Gastrocnemius medialis (tissue), 4 donors: ENCODE data around the gene ZPR1.

Experiments used
- CTCF ChIP-seq, 5 experiments: fragments of 450-650 bp in 3 of 5; fragments of 200-600 bp in 2 of 5; sonication (generic) in 2 of 5; IDR thresholded peaks in 4 of 5; conservative IDR thresholded peaks in 1 of 5; 1 replicate in 4 of 5; 2 replicates in 1 of 5; pipeline ENCODE4 v1.5.1; 2016 to 2019; ENCODE audit warnings: antibody characterized with exemption in 5 of 5, mild to moderate bottlenecking in 3 of 5, moderate library complexity in 3 of 5
- POLR2A ChIP-seq, 2 donors: fragments of 450-650 bp; IDR thresholded peaks; one replicate each; pipeline ENCODE4 v1.6.1; 2017; ENCODE audit warnings: antibody characterized with exemption in 2 of 2, mild to moderate bottlenecking in 2 of 2, moderate library complexity in 2 of 2

- TF ChIP-seq CTCF (IDR thresholded peaks at IDR 0.05 in 4 of 5, conservative IDR thresholded peaks at IDR 0.05 in 1 of 5): no peak
- TF ChIP-seq POLR2A (IDR thresholded peaks at IDR 0.05): no peak
Observed at GRCh38 chr11:116833816-116834534, 46.2 kb upstream of the ZPR1 start.
